ENCODE measurements around the gene MRPL51. TPM values are rescaled to one million over a fixed set of nuclear protein-coding genes. Genes with fewer than 3 reads are reported as not detected.

MRPL51 gene
- total RNA-seq, 2 donors from 2014 or later, result 40.6 to 51.7 TPM

- ATAC-seq (ENCODE audit: insufficient number of reproducible peaks, low FRiP score, low read depth), result peak; percentile 73
- no peak for TF ChIP-seq CTCF (IDR thresholded peaks at IDR 0.05)
- H3K27me3 ChIP-seq (replicated peaks; ENCODE audit: insufficient read depth), result no peaks in the 10 kb centered on the region
- peaks cover 26 to 44% of the 10 kb centered on the region in 2 donors for H3K4me1 ChIP-seq (ENCODE audit: control insufficient read depth in 1 of 2, low read depth in 2 of 2)
- peak within 1 kb of the TSS; percentile 93 for H3K4me3 ChIP-seq
- H3K9me3 ChIP-seq, result no peaks in the 10 kb centered on the region
- H3K36me3 ChIP-seq, result peaks cover 34% of the 10 kb centered on the region
- H3K27ac ChIP-seq, result peak within 1 kb of the TSS; percentile 96 to 97
- DNase-seq (ENCODE audit: low spot score), result no peak
These were observed 41.0 kb upstream of the MRPL51 start, which contains the start of gene GAPDH for GRCh38 chr12:6533923-6534694. TSS of gene GAPDH (plus strand) at chr12:6534517. CDS start at chr12:6534833, 316 bp downstream.

- TF ChIP-seq CTCF (IDR thresholded peaks at IDR 0.05), result no peak
- no peak for DNase-seq (ENCODE audit: low spot score)
- no peaks in the 10 kb centered on the region for H3K27me3 ChIP-seq (replicated peaks; ENCODE audit: insufficient read depth)
- H3K4me3 ChIP-seq, result peak overlapping the region; percentile 93
- H3K36me3 ChIP-seq, result peaks cover 39% of the 10 kb centered on the region
- no peak for ATAC-seq (ENCODE audit: insufficient number of reproducible peaks, low FRiP score, low read depth)
- H3K9me3 ChIP-seq, result no peaks in the 10 kb centered on the region
- H3K4me1 ChIP-seq (ENCODE audit: control insufficient read depth in 1 of 2, low read depth in 2 of 2), result peaks cover 26 to 44% of the 10 kb centered on the region in 2 donors
- H3K27ac ChIP-seq, result peak overlapping the region; percentile 96 to 97
These were observed 40.5 kb upstream of the MRPL51 start for GRCh38 chr12:6533653-6533922.

GRCh38 chr12:6532927-6533652 is 40.0 kb upstream of the MRPL51 start:
- TF ChIP-seq CTCF (IDR thresholded peaks at IDR 0.05), result no peak
- H3K36me3 ChIP-seq, result peaks cover 44% of the 10 kb centered on the region
- no peaks in the 10 kb centered on the region for H3K9me3 ChIP-seq
- H3K4me1 ChIP-seq (ENCODE audit: control insufficient read depth in 1 of 2, low read depth in 2 of 2), result peaks cover 26 to 41% of the 10 kb centered on the region in 2 donors
- no peaks in the 10 kb centered on the region for H3K27me3 ChIP-seq (replicated peaks; ENCODE audit: insufficient read depth)
- no peak for ATAC-seq (ENCODE audit: insufficient number of reproducible peaks, low FRiP score, low read depth)
- H3K27ac ChIP-seq, result peak overlapping the region; percentile 96 to 97
- no peak for DNase-seq (ENCODE audit: low spot score)
- H3K4me3 ChIP-seq, result peak overlapping the region; percentile 93

GRCh38 chr12:6532051-6532926 is 39.2 kb upstream of the MRPL51 start:
- Histone ChIP-seq H3K27ac (peak overlapping the region; percentile 96 to 97), H3K36me3 (peaks cover 49% of the 10 kb centered on the region), H3K4me3 (peak overlapping the region; percentile 93), H3K27me3 (replicated peaks; ENCODE audit: insufficient read depth) (no peaks in the 10 kb centered on the region), H3K9me3 (no peaks in the 10 kb centered on the region), H3K4me1 (ENCODE audit: control insufficient read depth in 1 of 2, low read depth in 2 of 2) (peaks cover 25 to 33% of the 10 kb centered on the region in 2 donors)
- ATAC-seq (ENCODE audit: insufficient number of reproducible peaks, low FRiP score, low read depth) (no peak), DNase-seq (ENCODE audit: low spot score) (no peak)
- TF ChIP-seq CTCF (IDR thresholded peaks at IDR 0.05), result no peak

All from thoracic aorta (tissue), 2 donors.